A549 (cell line): ENCODE data around the gene MANSC1. TPM values are rescaled to one million over a fixed set of nuclear protein-coding genes. Genes with fewer than 3 reads are reported as not detected.

Source experiments
- ATAC-seq, 2 experiments: fragments of 200-7000 bp in 1 of 2; fragments of >200 bp in 1 of 2; cut with Nextera tagmentation in 1 of 2; cut with Tn5 transposase in 1 of 2; 3 replicates each; pipeline versions ENCODE4 v1.8.0 to v1.9.1; 2018 to 2020; ENCODE audit warnings: mild to moderate bottlenecking in 1 of 2, moderate library complexity in 1 of 2
- CTCF ChIA-PET: fragments of 300-600 bp; sonication (Branson Sonifier 250); formaldehyde crosslinking; extraction: SDS; loops from one replicate; lab custom pipeline; 2021; ENCODE audit warnings: antibody characterized with exemption, inconsistent platforms; lab: Yijun Ruan, JAX
- POLR2A ChIA-PET: fragments of 350-600 bp; formaldehyde crosslinking; extraction: SDS; loops from one replicate; lab custom pipeline; 2021; ENCODE audit warnings: antibody characterized with exemption, inconsistent platforms; lab: Yijun Ruan, JAX
- DNase-seq, 2 experiments: peaks; one replicate each; pipeline versions ENCODE4 v3.0.0 to v3.0.0-alpha.2; 2011 to 2016; ENCODE audit warnings: low read depth in 1 of 2, low spot score in 1 of 2
- FAIRE-seq: peaks from 2 replicates; lab custom pipeline; 2011; peaks lifted over from hg19 to GRCh38; lab: Jason Lieb, UNC
- H3K27ac ChIP-seq, 2 experiments: fragments of >200 bp; sonication (Bioruptor Twin); formaldehyde crosslinking; 3 replicates each; pipeline ENCODE4 v1.5.1; 2016 to 2017
- H3K4me1 ChIP-seq: fragments of >200 bp; sonication (Bioruptor Twin); formaldehyde crosslinking; 3 replicates; pipeline ENCODE4 v1.6.1; 2016
- H3K4me2 ChIP-seq: fragments of >200 bp; sonication (Bioruptor Twin); formaldehyde crosslinking; 3 replicates; pipeline ENCODE4 v1.6.1; 2016
- H3K4me3 ChIP-seq: fragments of >200 bp; sonication (Bioruptor Twin); formaldehyde crosslinking; 3 replicates; pipeline ENCODE4 v1.5.1; 2016
- H3K9me3 ChIP-seq: fragments of >200 bp; sonication (Bioruptor Twin); formaldehyde crosslinking; 3 replicates; pipeline ENCODE4 v1.6.1; 2016
- ATOH8 ChIP-seq: fragments of 250-450 bp; sonication (Bioruptor Pico); IDR thresholded peaks from 2 replicates; pipeline ENCODE4 v1.5.0; 2020; ENCODE audit warnings: low read depth, mild to moderate bottlenecking, moderate library complexity
- BHLHE40 ChIP-seq: IDR thresholded peaks from 2 replicates; pipeline ENCODE4 v1.6.1; 2012; ENCODE audit warnings: low read depth, low read length, inconsistent platforms
- CBX2 ChIP-seq: fragments of 200-600 bp; sonication (generic); IDR thresholded peaks from 2 replicates; pipeline ENCODE4 v1.6.1; 2016; ENCODE audit warnings: low read depth, mild to moderate bottlenecking, borderline replicate concordance
- CBX8 ChIP-seq: fragments of 200-600 bp; sonication (generic); IDR thresholded peaks from 2 replicates; pipeline ENCODE4 v1.6.1; 2016
- CEBPB ChIP-seq, 2 experiments: fragments of >200 bp in 1 of 2; sonication (Bioruptor Twin) in 1 of 2; formaldehyde crosslinking in 1 of 2; IDR thresholded peaks; 2 replicates each; pipeline ENCODE4 v1.6.1; 2012 to 2016
- CHD2 ChIP-seq: fragments of 150-350 bp; IDR thresholded peaks from 2 replicates; pipeline ENCODE4 v1.6.1; 2014; ENCODE audit warnings: low read length; ENCODE audit not compliant: partially characterized antibody
- CHD4 ChIP-seq: fragments of 200-600 bp; sonication (generic); IDR thresholded peaks from 2 replicates; pipeline ENCODE4 v1.6.1; 2016; ENCODE audit warnings: antibody characterized with exemption, mild to moderate bottlenecking, borderline replicate concordance
- CTCF ChIP-seq: fragments of >200 bp; sonication (Bioruptor Twin); formaldehyde crosslinking; IDR thresholded peaks from 3 replicates; pipeline ENCODE4 v1.5.1; 2016
- EHMT2 ChIP-seq: fragments of 200-600 bp; sonication (generic); IDR thresholded peaks from 2 replicates; pipeline ENCODE4 v1.6.1; 2016; ENCODE audit warnings: antibody characterized with exemption, low read depth, mild to moderate bottlenecking, moderate library complexity
- EP300 ChIP-seq, 2 experiments: fragments of >200 bp; sonication (Bioruptor Twin); formaldehyde crosslinking; IDR thresholded peaks; 2 replicates in 1 of 2; 3 replicates in 1 of 2; pipeline ENCODE4 v1.6.1; 2016 to 2017
- ESRRA ChIP-seq: fragments of 150-350 bp; IDR thresholded peaks from 2 replicates; pipeline ENCODE4 v1.6.1; 2014; ENCODE audit warnings: mild to moderate bottlenecking, low read length, borderline replicate concordance
- FOSB ChIP-seq: fragments of 250-450 bp; sonication (Bioruptor Pico); IDR thresholded peaks from 2 replicates; pipeline ENCODE4 v1.5.0; 2020; ENCODE audit warnings: mild to moderate bottlenecking, moderate library complexity
- HDAC2 ChIP-seq: fragments of 200-600 bp; sonication (generic); IDR thresholded peaks from 2 replicates; pipeline ENCODE4 v1.6.1; 2016
- HOXA7 ChIP-seq: fragments of 250-450 bp; sonication (Bioruptor Pico); IDR thresholded peaks from 2 replicates; pipeline ENCODE4 v1.5.0; 2020; ENCODE audit warnings: mild to moderate bottlenecking, moderate library complexity
- HOXB5 ChIP-seq: fragments of 250-450 bp; sonication (Bioruptor Pico); IDR thresholded peaks from 2 replicates; pipeline ENCODE4 v1.5.0; 2020; ENCODE audit warnings: mild to moderate bottlenecking, moderate library complexity
- JUN ChIP-seq, 2 experiments: fragments of >200 bp; sonication (Bioruptor Twin); formaldehyde crosslinking; IDR thresholded peaks; 2 replicates in 1 of 2; 3 replicates in 1 of 2; pipeline ENCODE4 v1.6.1; 2016 to 2017
- KDM1A ChIP-seq: fragments of 200-600 bp; sonication (generic); IDR thresholded peaks from 2 replicates; pipeline ENCODE4 v1.6.1; 2016; ENCODE audit warnings: low read depth, mild to moderate bottlenecking
- MAFK ChIP-seq: fragments of 450-650 bp; IDR thresholded peaks from 2 replicates; pipeline ENCODE4 v1.6.1; 2014; ENCODE audit not compliant: partially characterized antibody
- MAZ ChIP-seq: fragments of 150-350 bp; IDR thresholded peaks from 2 replicates; pipeline ENCODE4 v1.6.1; 2014; ENCODE audit warnings: antibody characterized with exemption, low read depth, low read length, borderline replicate concordance
- NFE2L2 ChIP-seq: fragments of 150-350 bp; conservative IDR thresholded peaks from 2 replicates; pipeline ENCODE4 v1.6.1; 2014; ENCODE audit warnings: low read length
- NR3C1 ChIP-seq: fragments of >200 bp; sonication (Bioruptor Twin); formaldehyde crosslinking; IDR thresholded peaks from 3 replicates; pipeline ENCODE4 v1.6.1; 2017
- POLR2A ChIP-seq: IDR thresholded peaks from 2 replicates; pipeline ENCODE4 v1.6.1; 2012; ENCODE audit warnings: mild to moderate bottlenecking, low read length
- RAD21 ChIP-seq, 2 experiments: fragments of >200 bp in 1 of 2; sonication (Bioruptor Twin) in 1 of 2; formaldehyde crosslinking in 1 of 2; IDR thresholded peaks in 1 of 2; conservative IDR thresholded peaks in 1 of 2; 2 replicates in 1 of 2; 3 replicates in 1 of 2; pipeline ENCODE4 v1.6.1; 2012 to 2018; ENCODE audit warnings: inconsistent platforms in 1 of 2
- RARB ChIP-seq: fragments of 250-450 bp; sonication (Bioruptor Pico); IDR thresholded peaks from 2 replicates; pipeline ENCODE4 v1.8.0; 2021; ENCODE audit warnings: mild to moderate bottlenecking, moderate library complexity
- RCOR1 ChIP-seq: fragments of 150-350 bp; IDR thresholded peaks from 2 replicates; pipeline ENCODE4 v1.6.1; 2014; ENCODE audit warnings: antibody characterized with exemption, low read length, low read depth
- RNF2 ChIP-seq: fragments of 200-600 bp; sonication (generic); IDR thresholded peaks from 2 replicates; pipeline ENCODE4 v1.6.1; 2016; ENCODE audit warnings: low read depth, mild to moderate bottlenecking, antibody characterized with exemption, moderate library complexity, borderline replicate concordance
- SMC3 ChIP-seq: fragments of >200 bp; sonication (Bioruptor Twin); formaldehyde crosslinking; IDR thresholded peaks from 3 replicates; pipeline ENCODE4 v1.6.1; 2018; ENCODE audit warnings: inconsistent platforms
- TFCP2L1 ChIP-seq: fragments of 250-450 bp; sonication (Bioruptor Pico); IDR thresholded peaks from 2 replicates; pipeline ENCODE4 v1.5.0; 2021; ENCODE audit warnings: mild to moderate bottlenecking
- TP53 ChIP-seq: fragments of 250-450 bp; sonication (Bioruptor Pico); IDR thresholded peaks from 2 replicates; pipeline ENCODE4 v1.5.0; 2021; ENCODE audit warnings: mild to moderate bottlenecking, moderate library complexity
- USF2 ChIP-seq: fragments of 450-650 bp; IDR thresholded peaks from 2 replicates; pipeline ENCODE4 v1.6.1; 2014; ENCODE audit warnings: antibody characterized with exemption
- ZFP36 ChIP-seq: fragments of 450-650 bp; IDR thresholded peaks from 2 replicates; pipeline ENCODE4 v1.6.1; 2014; ENCODE audit warnings: borderline replicate concordance; ENCODE audit not compliant: partially characterized antibody
- WGBS: methylation state at CpG from one replicate; pipeline ENCODE4 v1.1.6; 2017; ENCODE audit errors: missing lambda C conversion rate; 5-methylcytosine and 5-hydroxymethylcytosine counted together
- polyA plus RNA-seq, 4 experiments: library from polyadenylated mRNA; depleted of rRNA in 3 of 4; stranded (reverse); fragments of >200 nt; fragmentation: RNase III in 1 of 4; extraction: RNeasy Plus Mini Kit Qiagen cat#74134 plus additional on column Dnase treatment in 1 of 4; gene quantifications; 2 replicates in 3 of 4; 3 replicates in 1 of 4; pipeline ENCODE4 v1.2.3, GENCODE V29; 2011 to 2017

MANSC1 gene
- polyA plus RNA-seq, 2 of the 4 experiments (the other 2 are of a cell fraction), result 3.7 to 3.9 TPM

- no peak for TF ChIP-seq CBX2
- no peak for TF ChIP-seq RNF2
- TF ChIP-seq BHLHE40, result no peak
- no peak for TF ChIP-seq CHD4
- TF ChIP-seq CEBPB (IDR thresholded peaks at IDR 0.05), result no peak
- TF ChIP-seq, all 56 proteins: peak for 0
Measured at GRCh38 chr12:12378616-12379015, 28.6 kb upstream of the MANSC1 start (continued).

- DNase-seq, result peak; percentile 75 to 87
- no peak for TF ChIP-seq HOXB5
- peak; percentile 98 to 99 for TF ChIP-seq RAD21 (conservative IDR thresholded peaks at IDR 0.05 in 1 of 2, IDR thresholded peaks at IDR 0.05 in 1 of 2)
- no peak for TF ChIP-seq HOXA7 (CRISPR knock-in tag)
- no peak for TF ChIP-seq TP53 (CRISPR knock-in tag)
- TF ChIP-seq MAFK, result no peak
- TF ChIP-seq EHMT2, result no peak
- no peak for TF ChIP-seq ZFP36
- TF ChIP-seq KDM1A, result no peak
- TF ChIP-seq CEBPB (IDR thresholded peaks at IDR 0.05), result peak in 1 of 2 experiments; percentile 30; a peak in 1 of 4 replicates
- TF ChIP-seq CTCF, result peak; percentile 92
- no peak for TF ChIP-seq FOSB (CRISPR knock-in tag)
- TF ChIP-seq EP300 (IDR thresholded peaks at IDR 0.05), result no peak
- TF ChIP-seq SMC3, result peak; percentile 98
- no peak for TF ChIP-seq NFE2L2
- TF ChIP-seq, all 56 proteins: peak for 4
- H3K4me1 ChIP-seq, result peaks cover 14% of the 10 kb centered on the region; the same call in 1 of the 3 replicates
- no peak overlapping the region for H3K4me2 ChIP-seq
- CTCF ChIA-PET, result interaction anchor here (0.6 to 4.8 kb wide), 51 partner anchors 9 to 378 kb away, joined by 3 to 49 read pairs (median 4); partner anchors contain the start of gene DUSP16
- H3K9me3 ChIP-seq, result no peaks in the 10 kb centered on the region
- POLR2A ChIA-PET, result interaction anchor here (0.6 to 1.8 kb wide), 3 partner anchors 20 to 231 kb away, joined by 3 to 5 read pairs (median 4); partner anchors contain the start of genes BORCS5 and DUSP16
- no peak overlapping the region for H3K4me3 ChIP-seq
- ATAC-seq, result peak; percentile 92 to 95
- H3K27ac ChIP-seq, result peak overlapping the region; percentile 19 to 66
- peak; percentile 43 for FAIRE-seq
- 79% methylated on average over 12 of the region's 12 CpGs for WGBS
Measured at GRCh38 chr12:12376646-12377448, 26.8 kb upstream of the MANSC1 start.

- peaks cover 5% of the 10 kb centered on the region; the same call in 1 of the 3 replicates for H3K4me1 ChIP-seq
- no peaks in the 10 kb centered on the region for H3K9me3 ChIP-seq
- no peak overlapping the region for H3K4me2 ChIP-seq
- no peak overlapping the region for H3K4me3 ChIP-seq
- FAIRE-seq (no peak), DNase-seq (no peak), ATAC-seq (no peak)
- 90% methylated on average over 4 of the region's 4 CpGs for WGBS
- no peak overlapping the region for H3K27ac ChIP-seq
- CTCF ChIA-PET, result interaction anchor here (0.6 to 3.6 kb wide), 4 partner anchors 15 to 331 kb away, joined by 3 to 10 read pairs (median 5); no protein-coding TSS in a partner anchor
- POLR2A ChIA-PET, result interaction anchor here (0.6 kb wide), 1 partner anchor 16 kb away, joined by 4 read pairs; no protein-coding TSS in a partner anchor
- TF ChIP-seq RAD21 (conservative IDR thresholded peaks at IDR 0.05 in 1 of 2, IDR thresholded peaks at IDR 0.05 in 1 of 2) (no peak), CBX8 (no peak), MAZ (no peak), CHD2 (no peak), RCOR1 (no peak), JUN (IDR thresholded peaks at IDR 0.05) (no peak), KDM1A (no peak), RARB (CRISPR knock-in tag) (no peak), ESRRA (no peak), POLR2A (no peak), HDAC2 (no peak), TFCP2L1 (CRISPR knock-in tag) (no peak), ATOH8 (no peak), NFE2L2 (no peak), CBX2 (no peak), USF2 (no peak), FOSB (CRISPR knock-in tag) (no peak), NR3C1 (no peak)
Measured at GRCh38 chr12:12372946-12373722, 23.1 kb upstream of the MANSC1 start.
